Naive thymus-derived CD4-positive, alpha-beta T cell (primary cell): ENCODE results near the gene CDHR3. TPM values are rescaled to one million over a fixed set of nuclear protein-coding genes. Genes with fewer than 3 reads are reported as not detected.
A peak's percentile ranks its signal among the peaks of the same experiment; 100 is the strongest.

ENCODE experiments used
- ATAC-seq: fragments of 150-1000 bp; cut with Tn5 transposase; 2 replicates; pipeline ENCODE4 v1.10.0; 2021; ENCODE audit warnings: mild to moderate bottlenecking, moderate library complexity
- CTCF ChIA-PET: fragments of 350-600 bp; sonication (Branson Sonifier 250); formaldehyde crosslinking; loops from one replicate; lab custom pipeline; 2021; ENCODE audit warnings: antibody characterized with exemption; lab: Charles Lee
- POLR2A ChIA-PET: fragments of 350-600 bp; sonication (Branson Sonifier 250); formaldehyde crosslinking; loops from one replicate; lab custom pipeline; 2021; ENCODE audit warnings: antibody characterized with exemption, inconsistent platforms; lab: Charles Lee
- DNase-seq, 9 donors: peaks; one replicate each; pipeline versions ENCODE4 v3.0.0 to v3.0.0-alpha.2; 2020 to 2022; ENCODE audit warnings: mixed read lengths in 1 of 9
- H3K27ac ChIP-seq: one replicate; pipeline ENCODE4 v1.7.0; 2013; ENCODE audit warnings: mild to moderate bottlenecking, low read depth, low read length, moderate library complexity
- H3K27me3 ChIP-seq, 2 donors: one replicate each; pipeline ENCODE4 v1.7.0; 2013; ENCODE audit warnings: low read length in 2 of 2, mild to moderate bottlenecking in 2 of 2, moderate library complexity in 2 of 2; ENCODE audit not compliant: control insufficient read depth in 2 of 2, insufficient read depth in 2 of 2
- H3K36me3 ChIP-seq, 3 experiments: 1 replicate in 2 of 3; 2 replicates in 1 of 3; pipeline ENCODE4 v1.7.0; 2013; ENCODE audit warnings: low read length in 3 of 3, mild to moderate bottlenecking in 3 of 3, moderate library complexity in 1 of 3; ENCODE audit not compliant: insufficient read depth in 3 of 3, control insufficient read depth in 2 of 3
- H3K4me1 ChIP-seq, 2 donors: one replicate each; pipeline ENCODE4 v1.7.0; 2013; ENCODE audit warnings: low read length in 2 of 2, mild to moderate bottlenecking in 2 of 2, moderate library complexity in 1 of 2; ENCODE audit not compliant: control insufficient read depth in 2 of 2, insufficient read depth in 2 of 2
- H3K4me3 ChIP-seq: 2 replicates; pipeline ENCODE4 v1.7.0; 2013; ENCODE audit warnings: mild to moderate bottlenecking, low read length
- H3K9me3 ChIP-seq, 3 experiments: 1 replicate in 2 of 3; 2 replicates in 1 of 3; pipeline ENCODE4 v1.7.0; 2013; ENCODE audit warnings: low read length in 3 of 3; ENCODE audit not compliant: control insufficient read depth in 2 of 3
- H3K27ac Mint-ChIP-seq, 9 donors: one replicate each; pipeline ENCODE4 v1.8.0; 2020 to 2022; ENCODE audit warnings: mixed read lengths in 9 of 9, mild to moderate bottlenecking in 8 of 9, moderate library complexity in 5 of 9, inconsistent platforms in 2 of 9
- H3K27me3 Mint-ChIP-seq, 5 donors: one replicate each; pipeline ENCODE4 v1.8.0; 2021 to 2022; ENCODE audit warnings: mixed read lengths in 5 of 5, mild to moderate bottlenecking in 1 of 5
- H3K36me3 Mint-ChIP-seq, 5 donors: one replicate each; pipeline ENCODE4 v1.8.0; 2020 to 2022; ENCODE audit warnings: mixed read lengths in 5 of 5, mild to moderate bottlenecking in 3 of 5, inconsistent platforms in 1 of 5
- H3K4me1 Mint-ChIP-seq, 7 donors: one replicate each; pipeline ENCODE4 v1.8.0; 2020 to 2022; ENCODE audit warnings: mixed read lengths in 7 of 7, mild to moderate bottlenecking in 3 of 7, inconsistent platforms in 1 of 7
- H3K4me3 Mint-ChIP-seq, 10 donors: one replicate each; pipeline ENCODE4 v1.8.0; 2020 to 2022; ENCODE audit warnings: mild to moderate bottlenecking in 10 of 10, mixed read lengths in 10 of 10, moderate library complexity in 6 of 10, inconsistent platforms in 2 of 10
- H3K9me3 Mint-ChIP-seq, 11 donors: one replicate each; pipeline ENCODE4 v1.8.0; 2020 to 2022; ENCODE audit warnings: mixed read lengths in 11 of 11, mild to moderate bottlenecking in 4 of 11, inconsistent platforms in 1 of 11, moderate library complexity in 1 of 11
- intact Hi-C, 2 donors: fragments of 100-400 bp; cut with micrococcal nuclease; formaldehyde crosslinking; loops; one replicate each; pipeline ENCODE4 v1.15.1; 2023
- polyA plus RNA-seq, 2 donors: library from polyadenylated mRNA; unstranded; fragments of 300-500 nt; fragmentation: Illumina TruSeq; gene quantifications; one replicate each; pipeline ENCODE4 v1.2.3, GENCODE V29; 2021
- total RNA-seq, 6 experiments: library from RNA in 5 of 6; stranded (reverse) in 5 of 6; gene quantifications; 1 replicate in 5 of 6; 2 replicates in 1 of 6; pipeline ENCODE4 v1.2.3 and lab custom pipeline; 2021 to 2026

The CDHR3 gene
- total and polyA plus RNA-seq, 7 experiments from 2014 or later, result 1.1 to 14.0 (median 6.5) TPM

DNA sequence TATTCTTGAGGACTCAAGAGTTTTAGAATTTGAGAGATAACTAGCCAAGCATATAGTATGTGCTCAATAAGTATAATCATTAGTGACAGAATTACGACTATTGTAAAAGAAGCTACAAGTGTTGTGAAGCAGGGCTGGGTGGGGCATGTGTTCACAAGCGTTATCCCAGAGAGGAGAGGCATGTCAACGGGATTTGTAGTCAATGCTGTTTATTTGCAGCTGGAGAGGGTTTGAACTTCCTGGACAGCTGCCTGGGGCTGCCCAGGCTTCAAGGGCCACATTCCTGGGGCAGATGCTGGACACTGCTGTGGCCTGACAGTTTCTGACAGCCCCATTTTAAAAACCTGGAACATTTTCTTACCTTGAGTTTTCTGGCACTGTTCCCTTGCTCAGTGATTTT lies 36.9 kb upstream of the CDHR3 start:
- no peak for DNase-seq
- ChIA-PET CTCF (interaction anchor here (0.7 kb wide), 1 partner anchor 48 kb away, joined by 3 read pairs; no protein-coding TSS in a partner anchor), POLR2A (interaction anchor here (0.6 kb wide), 1 partner anchor 341 kb away, joined by 3 read pairs; no protein-coding TSS in a partner anchor)
- Mint-ChIP-seq H3K4me1 (peaks cover 20 to 48% (median 41%) of the 10 kb centered on the region in 7 donors), H3K9me3 (peaks cover 0 to 29% (median 9%) of the 10 kb centered on the region in 11 donors), H3K36me3 (peaks cover 0 to 24% (median 13%) of the 10 kb centered on the region in 5 donors), H3K4me3 (peak overlapping the region in 2 of 10 donors; percentile 3 to 65), H3K27ac (peak overlapping the region in 5 of 9 donors; percentile 73 to 87 (median 84)), H3K27me3 (peaks cover 0 to 43% (median 0%) of the 10 kb centered on the region in 5 donors)
- H3K27me3 ChIP-seq, result no peaks in the 10 kb centered on the region
- no peak overlapping the region for H3K27ac ChIP-seq
- intact Hi-C loops, result loop anchor here in 1 of 2 donors (5.0 kb wide), 1 partner anchor 49 kb away; the partner anchor contains the start of gene ATXN7L1
- no peak overlapping the region for H3K4me3 ChIP-seq
- no peak for ATAC-seq
- H3K9me3 ChIP-seq, result peaks cover 0 to 7% (median 6%) of the 10 kb centered on the region in 3 experiments
- H3K4me1 ChIP-seq, result peaks cover 12 to 18% of the 10 kb centered on the region in 2 donors
- no peaks in the 10 kb centered on the region for H3K36me3 ChIP-seq

DNA sequence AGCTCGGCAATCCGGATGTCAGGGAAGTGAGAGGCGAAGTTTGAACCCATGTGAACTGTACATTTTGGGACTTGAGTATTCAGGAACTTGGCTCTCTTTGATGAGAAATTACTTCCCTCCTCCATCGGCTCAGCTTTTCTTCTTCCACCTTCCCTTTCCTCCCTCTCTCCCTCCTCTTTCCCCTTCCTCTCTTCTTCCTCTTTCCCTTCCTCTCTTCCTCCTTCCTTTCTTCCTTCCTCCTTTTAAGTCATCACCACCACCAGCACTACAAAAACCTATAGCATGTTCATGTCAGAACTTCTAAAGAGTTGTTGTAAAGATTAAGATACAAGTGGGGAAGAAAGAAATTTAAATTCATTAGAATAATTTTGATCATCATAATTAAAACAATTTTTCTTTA lies 31.9 kb upstream of the CDHR3 start:
- H3K9me3 Mint-ChIP-seq, result peaks cover 0 to 1% (median 0%) of the 10 kb centered on the region in 11 donors
- Histone ChIP-seq H3K4me1 (peaks cover 0 to 8% of the 10 kb centered on the region in 2 donors), H3K36me3 (no peaks in the 10 kb centered on the region), H3K9me3 (no peaks in the 10 kb centered on the region), H3K4me3 (no peak overlapping the region), H3K27ac (no peak overlapping the region), H3K27me3 (no peaks in the 10 kb centered on the region)
- POLR2A ChIA-PET, result no interaction called here
- H3K4me1 Mint-ChIP-seq, result peaks cover 3 to 42% (median 22%) of the 10 kb centered on the region in 7 donors
- H3K36me3 Mint-ChIP-seq, result peaks cover 0 to 20% (median 4%) of the 10 kb centered on the region in 5 donors
- H3K27me3 Mint-ChIP-seq, result peaks cover 0 to 60% (median 0%) of the 10 kb centered on the region in 5 donors
- H3K27ac Mint-ChIP-seq, result peak overlapping the region in 3 of 9 donors; percentile 51 to 52 (median 51)
- intact Hi-C loops, result loop anchor here (5.0 to 10.0 kb wide), 3 partner anchors 111 to 276 kb away; no protein-coding TSS in a partner anchor
- H3K4me3 Mint-ChIP-seq, result no peak overlapping the region
- no peak for ATAC-seq
- no peak for DNase-seq
- CTCF ChIA-PET, result no interaction called here

DNA sequence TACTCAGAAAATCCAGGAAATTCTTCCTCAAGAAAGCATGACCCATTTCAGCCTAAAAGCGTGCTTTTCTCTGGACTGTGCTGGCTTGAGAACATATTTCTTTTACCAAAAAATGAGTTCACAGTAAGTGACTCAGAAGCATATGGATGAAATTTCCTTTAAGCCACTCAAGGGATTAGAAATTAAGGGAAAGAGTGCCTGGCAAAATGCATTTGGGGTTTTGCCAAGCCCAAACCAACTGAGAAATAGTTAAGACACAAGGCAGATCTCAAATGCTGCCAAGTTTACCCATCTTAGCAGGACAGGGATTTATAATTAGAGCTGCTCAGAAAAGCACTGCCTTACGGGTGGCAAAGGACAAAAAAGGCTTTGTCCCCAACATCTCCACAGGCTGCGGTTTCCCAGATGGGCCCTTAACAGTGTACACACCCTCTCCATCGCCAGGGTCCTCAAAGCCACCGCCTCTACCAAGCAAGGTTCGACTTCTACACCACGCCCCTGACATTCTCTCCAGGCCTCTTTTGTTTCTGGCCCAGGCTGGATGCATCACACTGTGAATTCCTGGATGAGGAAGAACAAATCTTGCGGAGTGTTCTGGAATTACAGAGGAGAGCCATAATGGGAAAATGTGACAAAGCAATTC lies 30.1 kb upstream of the CDHR3 start:
- intact Hi-C loops, result loop anchor here (5.0 to 10.0 kb wide), 3 partner anchors 109 to 278 kb away; no protein-coding TSS in a partner anchor

DNA sequence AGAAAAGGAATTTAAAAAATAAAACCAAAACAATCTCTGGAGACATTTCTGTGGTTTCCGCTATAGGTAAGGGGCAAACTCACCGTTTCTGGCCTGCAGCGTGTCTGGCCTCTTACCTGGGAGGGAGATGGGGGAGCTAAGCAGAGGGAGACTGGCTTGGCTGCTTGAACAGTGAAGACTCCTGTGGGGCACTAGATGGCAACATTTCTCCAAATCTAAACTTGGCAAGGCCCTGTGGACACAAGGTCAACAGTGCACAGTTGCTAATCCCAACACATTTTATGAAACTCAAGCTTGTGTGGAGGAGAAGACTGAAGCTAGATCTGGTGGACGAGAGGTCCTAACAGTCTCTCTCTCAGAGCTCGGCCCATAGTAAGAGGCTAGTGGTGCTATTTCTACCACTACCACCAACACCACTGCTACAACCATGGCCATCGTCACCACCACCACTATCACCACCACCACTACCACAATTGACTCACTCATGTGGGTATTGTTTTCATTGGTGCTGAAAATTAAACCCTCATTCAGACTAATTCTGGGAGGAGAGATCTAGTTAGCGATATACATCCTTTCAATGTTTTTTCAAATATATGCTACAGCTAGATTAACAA lies 28.4 kb upstream of the CDHR3 start:
- H3K27ac ChIP-seq, result no peak overlapping the region
- H3K9me3 Mint-ChIP-seq, result peaks cover 0 to 2% (median 0%) of the 10 kb centered on the region in 11 donors
- H3K36me3 Mint-ChIP-seq, result peaks cover 0 to 11% (median 0%) of the 10 kb centered on the region in 5 donors
- H3K27me3 Mint-ChIP-seq, result peaks cover 0 to 36% (median 0%) of the 10 kb centered on the region in 5 donors
- H3K4me3 ChIP-seq, result no peak overlapping the region
- no peak overlapping the region for H3K4me3 Mint-ChIP-seq
- H3K27ac Mint-ChIP-seq, result peak overlapping the region in 3 of 9 donors; percentile 9 to 81 (median 10)
- CTCF ChIA-PET, result interaction anchor here (0.7 to 1.6 kb wide), 7 partner anchors 10 to 174 kb away, joined by 3 to 10 read pairs (median 3); no protein-coding TSS in a partner anchor
- H3K4me1 ChIP-seq, result peaks cover 0 to 7% of the 10 kb centered on the region in 2 donors
- H3K36me3 ChIP-seq, result no peaks in the 10 kb centered on the region
- ATAC-seq, result no peak
- intact Hi-C loops, result loop anchor here (1.0 to 10.0 kb wide), 5 partner anchors 74 to 280 kb away; no protein-coding TSS in a partner anchor
- POLR2A ChIA-PET, result no interaction called here
- H3K9me3 ChIP-seq, result no peaks in the 10 kb centered on the region
- H3K27me3 ChIP-seq, result no peaks in the 10 kb centered on the region
- peak in 3 of 9 donors; percentile 9 to 23 (median 10) for DNase-seq
- H3K4me1 Mint-ChIP-seq, result peaks cover 0 to 33% (median 14%) of the 10 kb centered on the region in 7 donors

More for the DNA sequence above, 30.1 kb upstream of the CDHR3 start:
- Histone ChIP-seq H3K9me3 (no peaks in the 10 kb centered on the region), H3K4me3 (no peak overlapping the region), H3K4me1 (peaks cover 0 to 7% of the 10 kb centered on the region in 2 donors), H3K27me3 (no peaks in the 10 kb centered on the region), H3K27ac (no peak overlapping the region), H3K36me3 (no peaks in the 10 kb centered on the region)
- H3K27me3 Mint-ChIP-seq, result peaks cover 0 to 49% (median 0%) of the 10 kb centered on the region in 5 donors
- peaks cover 0 to 1% (median 0%) of the 10 kb centered on the region in 11 donors for H3K9me3 Mint-ChIP-seq
- ChIA-PET POLR2A (interaction anchor here (0.5 kb wide), 1 partner anchor 255 kb away, joined by 3 read pairs; no protein-coding TSS in a partner anchor), CTCF (interaction anchor here (0.8 kb wide), 1 partner anchor 9 kb away, joined by 3 read pairs; no protein-coding TSS in a partner anchor)
- peak overlapping the region in 2 of 9 donors; percentile 6 to 34 for H3K27ac Mint-ChIP-seq
- peaks cover 0 to 33% (median 14%) of the 10 kb centered on the region in 7 donors for H3K4me1 Mint-ChIP-seq
- DNase-seq, result no peak
- ATAC-seq, result no peak
- no peak overlapping the region for H3K4me3 Mint-ChIP-seq
- H3K36me3 Mint-ChIP-seq, result peaks cover 0 to 20% (median 4%) of the 10 kb centered on the region in 5 donors

DNA sequence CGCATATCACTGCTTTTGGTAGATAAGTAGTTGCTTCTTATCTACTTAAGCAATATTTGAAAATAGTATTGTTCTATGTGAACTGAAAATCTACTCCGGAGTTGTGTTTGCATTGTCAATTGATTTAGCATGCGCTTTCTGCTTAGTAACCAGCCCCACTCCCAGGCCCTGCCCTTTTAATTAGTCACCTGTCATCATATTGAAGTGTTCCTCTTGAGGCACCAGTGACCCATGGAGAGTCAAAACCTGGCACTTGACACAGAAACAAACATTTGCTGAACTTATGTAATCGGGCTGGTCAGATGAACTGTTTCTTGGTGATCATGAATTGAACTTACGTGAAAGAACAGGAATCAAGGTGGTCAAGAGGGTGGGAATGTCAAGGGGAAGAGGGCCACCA lies 27.8 kb upstream of the CDHR3 start:
- Mint-ChIP-seq H3K27ac (peak overlapping the region in 1 of 9 donors; percentile 9), H3K4me1 (peaks cover 0 to 33% (median 14%) of the 10 kb centered on the region in 7 donors), H3K27me3 (peaks cover 0 to 30% (median 0%) of the 10 kb centered on the region in 5 donors), H3K9me3 (peaks cover 0 to 2% (median 0%) of the 10 kb centered on the region in 11 donors), H3K36me3 (peaks cover 0 to 8% (median 0%) of the 10 kb centered on the region in 5 donors), H3K4me3 (no peak overlapping the region)
- Histone ChIP-seq H3K4me3 (no peak overlapping the region), H3K9me3 (no peaks in the 10 kb centered on the region), H3K4me1 (peaks cover 0 to 7% of the 10 kb centered on the region in 2 donors), H3K36me3 (no peaks in the 10 kb centered on the region), H3K27me3 (no peaks in the 10 kb centered on the region), H3K27ac (no peak overlapping the region)
- ChIA-PET CTCF (interaction anchor here (0.7 to 1.6 kb wide), 6 partner anchors 11 to 175 kb away, joined by 3 to 10 read pairs (median 4); no protein-coding TSS in a partner anchor), POLR2A (no interaction called here)
- intact Hi-C loops, result loop anchor here in 1 of 2 donors (2.0 to 10.0 kb wide), 3 partner anchors 74 to 280 kb away; no protein-coding TSS in a partner anchor
- DNase-seq, result no peak
- ATAC-seq, result no peak

- H3K27ac ChIP-seq, result no peak overlapping the region
- POLR2A ChIA-PET, result no interaction called here
- CTCF ChIA-PET, result interaction anchor here (0.6 to 1.0 kb wide), 2 partner anchors 99 to 105 kb away, joined by 3 read pairs; no protein-coding TSS in a partner anchor
- Mint-ChIP-seq H3K4me3 (no peak overlapping the region), H3K9me3 (peaks cover 0 to 5% (median 0%) of the 10 kb centered on the region in 11 donors), H3K27ac (no peak overlapping the region), H3K36me3 (peaks cover 0 to 11% (median 0%) of the 10 kb centered on the region in 5 donors), H3K27me3 (peaks cover 0 to 14% (median 0%) of the 10 kb centered on the region in 5 donors), H3K4me1 (peaks cover 1 to 16% (median 6%) of the 10 kb centered on the region in 7 donors)
- peaks cover 0 to 3% of the 10 kb centered on the region in 2 donors for H3K4me1 ChIP-seq
- no peaks in the 10 kb centered on the region for H3K9me3 ChIP-seq
- H3K27me3 ChIP-seq, result no peaks in the 10 kb centered on the region
- DNase-seq (no peak), ATAC-seq (no peak)
- no peak overlapping the region for H3K4me3 ChIP-seq
- intact Hi-C loops, result loop anchor here in 1 of 2 donors (10.0 kb wide), 2 partner anchors 217 to 283 kb away; no protein-coding TSS in a partner anchor
- no peaks in the 10 kb centered on the region for H3K36me3 ChIP-seq
Observed at GRCh38 chr7:105937411-105937810, 25.7 kb upstream of the CDHR3 start.
